Measurements from ENCODE around the gene TMEM132D.

Gene TMEM132D

DNA sequence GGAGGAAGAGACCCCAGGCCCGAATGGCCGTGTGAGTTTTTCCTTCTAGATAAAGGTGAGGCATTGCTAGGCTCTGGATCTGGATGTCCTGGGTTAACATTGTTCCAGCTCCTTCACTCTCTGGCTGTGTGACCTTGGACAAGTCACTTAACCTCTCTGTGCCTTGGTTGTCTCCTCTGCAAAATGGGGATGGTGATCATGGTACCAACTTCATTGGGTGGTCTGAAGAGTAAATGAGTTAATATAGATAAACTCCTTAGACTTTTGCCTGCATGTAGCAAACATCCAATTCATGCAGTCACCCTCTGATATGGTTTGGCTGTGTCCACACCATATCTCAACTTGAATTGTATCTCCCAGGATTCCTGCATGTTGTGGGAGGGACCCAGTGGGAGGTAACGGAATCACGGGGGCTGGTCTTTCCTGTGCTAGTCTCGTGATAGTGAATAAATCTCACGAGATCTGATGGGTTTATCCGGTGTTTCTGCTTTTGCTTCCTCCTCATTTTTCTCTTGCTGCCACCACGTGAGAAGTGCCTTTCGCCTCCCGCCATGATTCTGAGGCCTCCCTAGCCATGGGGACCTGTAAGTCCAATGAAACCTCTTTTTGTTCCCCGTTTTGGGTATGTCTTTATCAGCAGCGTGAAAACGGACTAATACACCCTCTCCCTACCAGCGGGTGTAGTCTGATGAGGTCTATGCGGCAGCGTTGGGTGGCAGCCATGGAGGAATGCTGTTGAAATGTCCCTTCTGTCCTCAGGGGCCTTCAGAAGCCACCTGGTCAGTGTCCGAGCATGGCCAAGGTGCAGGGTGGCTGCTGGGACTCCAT is 794.4 kb downstream of the TMEM132D start:
- Histone ChIP-seq H3K27me3 (ENCODE audit: insufficient read depth, low read length) (no peaks in the 10 kb centered on the region), H3K4me1 (ENCODE audit: insufficient read depth, low read length) (no peaks in the 10 kb centered on the region), H3K4me3 (ENCODE audit: low read length) (no peak overlapping the region), H3K36me3 (ENCODE audit: insufficient read depth, low read depth, low read length) (no peaks in the 10 kb centered on the region), H3K27ac (ENCODE audit: low read length) (no peak overlapping the region), H3K9ac (ENCODE audit: low read depth, low read length) (no peak overlapping the region), H3K9me3 (ENCODE audit: insufficient read depth, low read depth, low read length) (peaks cover 10% of the 10 kb centered on the region; the same call in 1 of the 2 replicates)

DNA sequence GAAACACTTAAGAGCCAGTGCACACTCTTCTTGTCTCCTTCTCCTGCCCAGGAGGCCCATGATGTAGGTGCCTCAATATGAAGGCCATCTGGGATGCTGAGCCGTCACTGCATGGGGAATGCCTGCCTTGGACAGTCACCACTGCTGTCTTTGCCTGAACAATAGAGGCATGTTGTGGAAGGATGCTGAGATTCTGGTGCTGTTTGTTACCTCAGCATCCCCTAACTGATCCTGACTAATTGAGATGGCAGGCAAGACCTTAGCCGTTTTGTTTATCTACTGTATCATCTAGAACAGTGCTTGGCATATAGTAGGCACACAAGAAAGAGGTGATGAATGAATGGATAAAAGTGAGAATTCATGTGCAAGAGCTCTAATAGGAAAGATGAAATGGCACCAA is 797.1 kb downstream of the TMEM132D start:
- H3K4me1 ChIP-seq (ENCODE audit: insufficient read depth, low read length), result no peaks in the 10 kb centered on the region
- no peak overlapping the region for H3K4me3 ChIP-seq (ENCODE audit: low read length)
- peaks cover 10% of the 10 kb centered on the region; the same call in 1 of the 2 replicates for H3K9me3 ChIP-seq (ENCODE audit: insufficient read depth, low read depth, low read length)
- H3K9ac ChIP-seq (ENCODE audit: low read depth, low read length), result no peak overlapping the region
- no peaks in the 10 kb centered on the region for H3K27me3 ChIP-seq (ENCODE audit: insufficient read depth, low read length)
- H3K27ac ChIP-seq (ENCODE audit: low read length), result no peak overlapping the region
- no peaks in the 10 kb centered on the region for H3K36me3 ChIP-seq (ENCODE audit: insufficient read depth, low read depth, low read length)

DNA sequence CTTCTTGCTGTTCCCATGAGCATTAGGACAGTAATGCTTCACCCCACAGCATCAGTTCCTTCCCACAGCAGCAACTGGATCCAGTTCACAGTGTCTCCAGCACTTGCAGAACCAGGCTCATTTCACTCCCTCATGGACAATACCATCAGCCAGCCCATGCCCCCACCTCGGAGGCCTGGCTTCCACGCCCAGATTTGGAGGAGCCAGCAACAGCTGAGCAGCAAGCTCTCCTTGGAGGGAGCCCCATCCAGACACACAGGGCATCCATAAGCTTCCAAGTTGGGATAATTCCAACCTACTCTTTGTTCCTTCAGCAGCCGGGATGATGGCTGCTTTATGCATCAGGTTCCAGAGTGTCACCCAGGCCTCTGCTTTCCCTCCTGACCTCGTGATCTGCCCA is 800.6 kb downstream of the TMEM132D start:
- Histone ChIP-seq H3K27me3 (ENCODE audit: insufficient read depth, low read length) (no peaks in the 10 kb centered on the region), H3K9me3 (ENCODE audit: insufficient read depth, low read depth, low read length) (peaks cover 7% of the 10 kb centered on the region; the same call in 1 of the 2 replicates), H3K27ac (ENCODE audit: low read length) (no peak overlapping the region), H3K36me3 (ENCODE audit: insufficient read depth, low read depth, low read length) (no peaks in the 10 kb centered on the region), H3K4me3 (ENCODE audit: low read length) (no peak overlapping the region), H3K9ac (ENCODE audit: low read depth, low read length) (no peak overlapping the region), H3K4me1 (ENCODE audit: insufficient read depth, low read length) (no peaks in the 10 kb centered on the region)

DNA sequence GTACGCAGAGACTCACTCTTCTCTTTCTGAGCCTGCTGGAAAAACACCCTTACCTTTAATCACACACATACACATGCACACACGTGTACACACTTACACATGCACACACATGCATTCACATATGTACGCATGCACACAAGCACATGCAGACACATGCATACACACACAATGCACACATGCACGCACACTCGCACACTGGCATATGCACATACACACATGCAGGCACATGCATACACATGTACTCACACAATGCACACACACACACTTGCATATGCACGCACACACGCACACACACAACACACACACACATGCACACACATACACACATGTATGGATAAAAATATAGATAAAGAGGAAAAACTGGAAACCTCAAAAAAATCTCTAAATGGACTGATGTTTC is 801.6 kb downstream of the TMEM132D start:
- no peaks in the 10 kb centered on the region for H3K27me3 ChIP-seq (ENCODE audit: insufficient read depth, low read length)
- no peaks in the 10 kb centered on the region for H3K36me3 ChIP-seq (ENCODE audit: insufficient read depth, low read depth, low read length)
- no peak overlapping the region for H3K27ac ChIP-seq (ENCODE audit: low read length)
- no peaks in the 10 kb centered on the region for H3K4me1 ChIP-seq (ENCODE audit: insufficient read depth, low read length)
- no peak overlapping the region for H3K9ac ChIP-seq (ENCODE audit: low read depth, low read length)
- H3K9me3 ChIP-seq (ENCODE audit: insufficient read depth, low read depth, low read length), result peaks cover 7% of the 10 kb centered on the region; the same call in 1 of the 2 replicates
- H3K4me3 ChIP-seq (ENCODE audit: low read length), result no peak overlapping the region

DNA sequence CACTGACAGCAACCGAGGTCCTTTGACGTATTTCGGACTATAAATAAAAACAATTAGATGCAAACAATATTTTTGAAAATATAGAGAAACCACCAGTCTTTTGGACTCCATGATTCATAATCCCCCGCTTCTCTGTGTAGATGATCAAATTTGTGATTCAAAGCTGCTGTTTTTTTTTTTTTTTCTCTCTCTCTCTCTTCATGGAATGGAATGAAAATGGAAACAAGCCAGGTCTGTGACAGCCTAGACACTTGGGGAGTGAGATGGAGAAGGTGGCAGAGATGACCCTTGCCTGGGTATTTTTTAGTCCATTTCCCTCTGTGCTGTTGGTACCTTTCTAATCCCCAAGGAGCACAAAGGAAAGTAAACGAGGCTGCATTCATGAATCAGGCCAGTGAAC is 802.0 kb downstream of the TMEM132D start:
- no peak overlapping the region for H3K9ac ChIP-seq (ENCODE audit: low read depth, low read length)
- peaks cover 5% of the 10 kb centered on the region; the same call in 1 of the 2 replicates for H3K9me3 ChIP-seq (ENCODE audit: insufficient read depth, low read depth, low read length)
- no peak overlapping the region for H3K4me3 ChIP-seq (ENCODE audit: low read length)
- no peaks in the 10 kb centered on the region for H3K36me3 ChIP-seq (ENCODE audit: insufficient read depth, low read depth, low read length)
- H3K4me1 ChIP-seq (ENCODE audit: insufficient read depth, low read length), result no peaks in the 10 kb centered on the region
- no peaks in the 10 kb centered on the region for H3K27me3 ChIP-seq (ENCODE audit: insufficient read depth, low read length)
- no peak overlapping the region for H3K27ac ChIP-seq (ENCODE audit: low read length)

DNA sequence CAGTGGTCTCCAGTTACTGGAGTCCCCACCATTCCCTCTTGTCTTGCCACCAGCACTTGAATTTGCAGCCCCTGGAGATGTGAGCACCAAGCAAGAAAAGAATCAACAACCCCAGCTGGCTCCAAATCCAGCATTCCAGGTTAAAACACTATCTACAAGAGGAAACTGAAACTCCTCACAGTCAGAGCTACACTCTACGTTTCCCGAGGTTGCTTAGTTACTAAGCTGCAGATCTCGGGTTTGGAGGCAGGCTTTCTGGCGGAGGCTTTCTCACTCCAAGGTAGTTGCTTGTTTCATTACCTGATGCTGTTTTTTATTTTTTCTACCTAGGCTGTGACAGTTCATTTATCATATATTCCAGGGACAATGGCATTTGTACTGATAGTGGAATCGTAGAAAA is 802.4 kb downstream of the TMEM132D start:
- no peaks in the 10 kb centered on the region for H3K4me1 ChIP-seq (ENCODE audit: insufficient read depth, low read length)

DNA sequence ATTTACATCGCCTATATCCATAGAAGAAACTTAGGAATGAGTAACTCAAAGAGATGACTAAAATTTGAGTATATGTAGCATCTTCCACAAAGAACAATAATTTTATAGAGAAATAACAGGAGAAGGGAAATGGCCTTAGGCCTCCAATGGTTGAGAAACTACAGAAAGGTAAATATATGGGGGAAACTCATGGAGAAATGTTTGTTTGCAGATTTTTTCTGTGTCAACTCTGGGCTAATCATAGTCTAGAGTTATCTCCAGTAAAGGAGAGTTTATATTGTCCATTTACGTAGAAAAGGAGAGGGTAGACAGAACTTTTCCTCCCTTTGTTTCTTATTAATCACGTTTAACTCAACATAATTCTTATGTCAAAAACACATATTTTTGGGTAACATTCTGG is 806.4 kb downstream of the TMEM132D start:
- Histone ChIP-seq H3K9me3 (ENCODE audit: insufficient read depth, low read depth, low read length) (no peaks in the 10 kb centered on the region; the same call in 1 of the 2 replicates), H3K27ac (ENCODE audit: low read length) (no peak overlapping the region), H3K9ac (ENCODE audit: low read depth, low read length) (no peak overlapping the region), H3K4me3 (ENCODE audit: low read length) (no peak overlapping the region), H3K27me3 (ENCODE audit: insufficient read depth, low read length) (no peaks in the 10 kb centered on the region), H3K36me3 (ENCODE audit: insufficient read depth, low read depth, low read length) (no peaks in the 10 kb centered on the region), H3K4me1 (ENCODE audit: insufficient read depth, low read length) (no peaks in the 10 kb centered on the region)

More for the DNA sequence above, 802.4 kb downstream of the TMEM132D start:
- H3K27ac ChIP-seq (ENCODE audit: low read length), result no peak overlapping the region
- no peak overlapping the region for H3K4me3 ChIP-seq (ENCODE audit: low read length)
- no peak overlapping the region for H3K9ac ChIP-seq (ENCODE audit: low read depth, low read length)
- no peaks in the 10 kb centered on the region for H3K36me3 ChIP-seq (ENCODE audit: insufficient read depth, low read depth, low read length)
- peaks cover under 1% of the 10 kb centered on the region; the same call in 1 of the 2 replicates for H3K9me3 ChIP-seq (ENCODE audit: insufficient read depth, low read depth, low read length)
- no peaks in the 10 kb centered on the region for H3K27me3 ChIP-seq (ENCODE audit: insufficient read depth, low read length)

DNA sequence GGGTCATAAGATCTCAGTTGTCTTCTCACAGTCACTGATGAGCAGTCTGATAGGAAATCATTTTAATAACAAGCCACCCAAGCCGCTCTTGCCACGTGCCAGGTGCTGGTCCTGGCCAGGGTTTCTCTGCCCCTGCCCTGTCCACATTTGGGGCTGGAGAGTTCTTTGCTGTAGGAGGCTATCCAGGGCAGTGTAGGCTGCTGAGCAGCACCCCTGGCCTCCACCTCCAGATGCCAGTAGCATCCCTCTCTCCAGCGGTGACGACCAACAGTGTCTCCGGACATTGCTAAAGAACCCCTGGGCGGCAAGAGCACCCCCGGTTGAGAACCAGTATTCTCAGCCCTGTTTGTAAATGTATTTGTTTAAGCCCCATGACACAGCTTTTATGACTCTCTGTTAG is 806.9 kb downstream of the TMEM132D start:
- Histone ChIP-seq H3K27ac (ENCODE audit: low read length) (no peak overlapping the region), H3K4me3 (ENCODE audit: low read length) (no peak overlapping the region), H3K36me3 (ENCODE audit: insufficient read depth, low read depth, low read length) (no peaks in the 10 kb centered on the region), H3K9me3 (ENCODE audit: insufficient read depth, low read depth, low read length) (no peaks in the 10 kb centered on the region; the same call in 1 of the 2 replicates), H3K9ac (ENCODE audit: low read depth, low read length) (no peak overlapping the region), H3K27me3 (ENCODE audit: insufficient read depth, low read length) (no peaks in the 10 kb centered on the region), H3K4me1 (ENCODE audit: insufficient read depth, low read length) (no peaks in the 10 kb centered on the region)

DNA sequence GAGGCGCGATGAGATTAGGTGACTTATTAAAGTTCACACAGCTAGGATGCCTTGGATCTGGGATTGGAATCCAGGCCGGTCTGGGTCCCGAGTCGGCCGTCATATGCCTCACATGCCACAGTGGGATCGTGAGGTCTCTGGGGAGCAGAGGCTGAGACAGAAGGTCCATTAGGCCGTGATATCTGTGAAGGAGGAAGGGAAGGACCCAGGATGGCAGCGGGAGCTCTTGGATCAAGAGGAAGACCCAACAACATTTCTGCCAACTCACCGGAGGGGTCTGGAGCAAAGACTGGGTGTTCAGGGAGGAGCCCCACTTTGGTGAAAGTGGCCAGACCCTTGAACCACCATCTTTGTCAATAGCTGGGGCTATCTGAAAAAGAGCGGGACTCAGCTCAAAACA is 807.6 kb downstream of the TMEM132D start:
- Histone ChIP-seq H3K4me3 (ENCODE audit: low read length) (no peak overlapping the region), H3K27me3 (ENCODE audit: insufficient read depth, low read length) (no peaks in the 10 kb centered on the region), H3K9ac (ENCODE audit: low read depth, low read length) (no peak overlapping the region), H3K4me1 (ENCODE audit: insufficient read depth, low read length) (no peaks in the 10 kb centered on the region), H3K36me3 (ENCODE audit: insufficient read depth, low read depth, low read length) (no peaks in the 10 kb centered on the region), H3K27ac (ENCODE audit: low read length) (no peak overlapping the region), H3K9me3 (ENCODE audit: insufficient read depth, low read depth, low read length) (no peaks in the 10 kb centered on the region; the same call in 1 of the 2 replicates)

DNA sequence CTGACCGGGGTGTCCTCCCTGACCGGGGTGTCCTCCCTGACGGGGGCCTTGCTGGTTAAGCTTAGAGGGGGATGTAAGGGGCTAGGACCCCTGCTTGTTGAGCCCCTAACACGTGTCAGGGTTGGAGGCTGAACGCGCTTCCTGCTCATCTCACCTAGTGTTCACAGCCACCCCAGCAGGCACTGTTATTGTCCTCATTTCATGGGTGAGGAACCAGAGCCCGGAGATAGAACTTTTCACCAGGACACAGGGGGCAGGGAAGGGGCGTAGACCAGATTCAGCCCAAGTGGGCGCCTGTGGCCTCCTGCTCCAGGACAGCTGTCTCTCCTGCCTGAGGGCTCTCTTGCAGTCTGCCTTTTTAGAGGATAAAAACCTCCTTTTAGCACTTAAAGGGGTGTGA is 814.2 kb downstream of the TMEM132D start:
- H3K4me1 ChIP-seq (ENCODE audit: insufficient read depth, low read length), result no peaks in the 10 kb centered on the region
- H3K4me3 ChIP-seq (ENCODE audit: low read length), result no peak overlapping the region
- H3K36me3 ChIP-seq (ENCODE audit: insufficient read depth, low read depth, low read length), result no peaks in the 10 kb centered on the region

DNA sequence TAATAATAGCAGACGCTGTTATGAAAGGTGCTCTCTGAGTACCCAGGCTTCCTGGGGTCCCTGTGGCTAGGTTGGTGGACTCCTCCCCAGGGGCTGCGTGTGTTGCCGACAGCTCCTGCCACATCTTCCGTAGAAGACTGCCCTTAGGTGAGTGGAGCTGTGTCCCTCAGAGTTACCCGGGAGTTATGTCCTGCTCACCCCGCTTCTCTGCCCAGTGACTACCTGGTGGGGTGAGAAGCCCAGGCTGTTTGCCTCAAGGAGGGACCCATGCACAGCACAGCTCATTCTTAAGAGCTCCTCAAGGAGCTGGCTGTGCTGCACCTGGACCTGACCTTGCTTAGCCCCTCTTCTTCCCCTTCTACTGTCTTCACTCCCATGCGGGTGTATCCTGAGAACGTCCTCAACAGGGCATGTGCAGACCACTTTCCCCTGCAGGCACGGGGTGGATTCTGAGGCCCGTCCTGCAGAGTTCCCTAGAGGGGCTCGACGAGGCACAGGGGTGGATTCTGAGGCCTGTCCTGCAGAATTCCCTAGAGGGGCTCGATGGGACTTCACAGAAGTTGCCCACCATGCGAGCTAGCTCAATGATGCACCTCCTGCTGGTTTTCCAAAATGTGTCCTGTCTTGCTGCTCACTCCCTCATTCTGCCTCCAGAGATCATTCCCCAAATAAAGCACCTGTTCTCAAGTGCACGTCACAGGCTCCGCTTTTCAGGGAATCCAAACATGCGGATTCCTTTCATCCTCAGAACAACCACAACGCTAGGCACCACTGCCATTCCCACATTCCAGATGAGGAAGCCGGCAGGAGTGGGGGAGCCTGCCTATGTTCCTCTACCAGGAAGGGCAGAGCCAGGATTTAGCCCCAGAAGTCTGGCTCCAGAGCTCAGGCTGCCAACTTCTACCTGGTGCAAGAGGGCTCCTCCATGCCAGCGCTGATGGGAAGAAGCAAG is 818.7 kb downstream of the TMEM132D start:
- Histone ChIP-seq H3K27me3 (ENCODE audit: insufficient read depth, low read length) (no peaks in the 10 kb centered on the region), H3K9me3 (ENCODE audit: insufficient read depth, low read depth, low read length) (no peaks in the 10 kb centered on the region), H3K27ac (ENCODE audit: low read length) (no peak overlapping the region)

More for the DNA sequence above, 814.2 kb downstream of the TMEM132D start:
- no peaks in the 10 kb centered on the region for H3K27me3 ChIP-seq (ENCODE audit: insufficient read depth, low read length)
- H3K9ac ChIP-seq (ENCODE audit: low read depth, low read length), result no peak overlapping the region
- H3K9me3 ChIP-seq (ENCODE audit: insufficient read depth, low read depth, low read length), result no peaks in the 10 kb centered on the region
- H3K27ac ChIP-seq (ENCODE audit: low read length), result no peak overlapping the region

More for the DNA sequence above, 818.7 kb downstream of the TMEM132D start:
- H3K36me3 ChIP-seq (ENCODE audit: insufficient read depth, low read depth, low read length), result no peaks in the 10 kb centered on the region
- H3K4me3 ChIP-seq (ENCODE audit: low read length), result no peak overlapping the region
- H3K9ac ChIP-seq (ENCODE audit: low read depth, low read length), result no peak overlapping the region
- H3K4me1 ChIP-seq (ENCODE audit: insufficient read depth, low read length), result no peaks in the 10 kb centered on the region
